Tibial nerve (tissue), 4 donors: Measurements from ENCODE around the gene SMIM28. TPM values are rescaled to one million over a fixed set of nuclear protein-coding genes. Genes with fewer than 3 reads are reported as not detected.

Experiments used
- DNase-seq, 2 donors: peaks; one replicate each; pipeline ENCODE4 v3.0.0-alpha.2; 2019; ENCODE audit warnings: low spot score in 2 of 2
- H3K27ac ChIP-seq, 4 donors: fragments of 200-600 bp; sonication (generic) in 3 of 4; one replicate each; pipeline ENCODE4 v1.5.1; 2017 to 2019; ENCODE audit warnings: mild to moderate bottlenecking in 1 of 4
- H3K27me3 ChIP-seq, 2 donors: fragments of 200-600 bp; sonication (generic) in 1 of 2; one replicate each; pipeline versions ENCODE4 v1.5.1 to v1.6.0; 2017 to 2019
- H3K36me3 ChIP-seq, 3 donors: fragments of 200-600 bp; sonication (generic); one replicate each; pipeline ENCODE4 v1.5.1; 2018 to 2019
- H3K4me1 ChIP-seq, 4 donors: fragments of 200-600 bp; sonication (generic) in 3 of 4; one replicate each; pipeline ENCODE4 v1.5.1; 2017 to 2019
- H3K4me3 ChIP-seq, 4 donors: fragments of 200-600 bp; sonication (generic) in 3 of 4; one replicate each; pipeline ENCODE4 v1.5.1; 2017 to 2019; ENCODE audit warnings: mild to moderate bottlenecking in 1 of 4, moderate library complexity in 1 of 4
- H3K9me3 ChIP-seq, 4 donors: fragments of 200-600 bp; sonication (generic) in 3 of 4; one replicate each; pipeline ENCODE4 v1.5.1; 2017 to 2019
- EP300 ChIP-seq, 2 donors: sonication (generic); formaldehyde crosslinking; IDR thresholded peaks; one replicate each; pipeline ENCODE4 v1.6.1; 2017; ENCODE audit warnings: antibody characterized with exemption in 2 of 2, mild to moderate bottlenecking in 1 of 2
- POLR2A ChIP-seq, 2 donors: fragments of 450-650 bp; IDR thresholded peaks; one replicate each; pipeline ENCODE4 v1.6.1; 2017; ENCODE audit warnings: antibody characterized with exemption in 2 of 2, mild to moderate bottlenecking in 2 of 2, moderate library complexity in 2 of 2
- WGBS, 2 donors: methylation state at CpG; one replicate each; pipeline ENCODE4 v1.1.5; 2018; 5-methylcytosine and 5-hydroxymethylcytosine counted together
- total RNA-seq, 4 donors: library from RNA; depleted of rRNA; stranded (reverse); fragments of >200 nt; gene quantifications; one replicate each; pipeline ENCODE4 v1.1.0, GENCODE V29; 2016
- TF ChIP-seq, protein P1 (sequence below), 5 experiments: fragments of 200-600 bp in 3 of 5; fragments of 450-650 bp in 2 of 5; sonication (generic) in 3 of 5; IDR thresholded peaks; one replicate each; pipeline ENCODE4 v1.5.1; 2016 to 2019; ENCODE audit warnings: antibody characterized with exemption in 5 of 5, mild to moderate bottlenecking in 3 of 5, moderate library complexity in 2 of 5

SMIM28 gene
- total RNA-seq, 4 donors from 2014 or later, result not detected

DNA sequence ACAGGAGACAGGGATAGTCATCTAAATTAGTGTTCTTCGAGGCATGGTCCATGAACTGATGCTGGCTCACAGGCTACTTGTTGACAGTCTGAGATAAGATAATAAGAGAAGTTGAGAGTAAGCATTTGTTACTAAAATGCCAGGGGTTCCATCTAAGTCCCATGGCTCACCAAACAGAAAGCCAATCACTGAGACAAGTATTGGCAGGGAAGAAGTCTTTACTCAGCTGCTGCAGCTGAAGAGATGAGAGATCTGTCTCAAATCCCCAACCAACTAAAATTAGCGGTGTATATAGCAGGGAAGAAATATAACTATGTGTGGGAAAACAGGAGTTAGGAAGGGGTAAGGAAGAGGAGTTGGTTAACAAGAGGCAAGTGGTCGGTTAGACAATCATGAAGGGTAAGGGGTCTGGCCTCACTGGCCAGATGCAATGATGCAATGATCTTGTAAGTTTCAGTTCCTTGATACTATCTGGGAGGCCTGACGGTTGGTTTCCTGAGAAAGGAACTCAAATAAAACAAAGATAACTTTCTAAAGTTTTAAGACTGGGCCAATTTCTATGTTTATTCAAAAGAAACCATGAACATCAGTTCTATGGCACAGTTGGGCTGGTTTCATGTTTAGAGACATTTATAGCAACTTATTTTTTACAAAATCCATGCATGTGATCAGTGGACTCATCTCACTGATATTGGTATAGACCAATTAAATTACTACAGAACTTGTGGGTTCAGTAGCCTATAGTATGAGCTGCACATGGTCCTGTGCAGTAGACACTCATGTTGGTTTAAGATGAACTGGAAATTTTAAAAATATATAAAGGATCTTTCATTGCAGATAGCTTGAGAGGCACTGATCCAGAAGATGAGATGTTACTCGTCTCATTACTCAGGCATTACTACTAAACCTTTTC, 16.4 kb downstream of the SMIM28 start:
- 62 to 76% methylated on average over 5 of the region's 5 CpGs for WGBS, 2 donors

DNA sequence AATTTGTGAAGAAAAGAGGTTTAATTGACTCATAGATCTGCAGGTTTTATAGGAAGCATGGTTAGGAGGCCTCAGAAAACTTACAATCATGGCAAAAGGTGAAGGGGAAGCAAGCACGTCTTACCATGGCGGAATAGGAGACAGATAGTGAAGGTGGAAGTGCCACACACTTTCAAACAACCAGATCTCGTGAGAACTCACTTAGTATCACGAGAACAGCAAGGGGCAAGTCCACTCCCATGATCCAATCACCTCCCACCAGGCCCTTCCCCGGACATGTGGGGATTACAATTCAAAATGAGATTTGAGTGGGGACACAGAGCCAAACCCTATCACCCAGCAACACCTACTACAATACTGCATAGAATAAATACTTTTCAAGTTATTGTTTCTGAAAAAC, 19.0 kb downstream of the SMIM28 start:
- H3K4me1 ChIP-seq, result no peaks in the 10 kb centered on the region
- no peaks in the 10 kb centered on the region for H3K27me3 ChIP-seq
- H3K27ac ChIP-seq, result no peak overlapping the region
- H3K36me3 ChIP-seq, result no peaks in the 10 kb centered on the region
- TF ChIP-seq, protein P1, sequence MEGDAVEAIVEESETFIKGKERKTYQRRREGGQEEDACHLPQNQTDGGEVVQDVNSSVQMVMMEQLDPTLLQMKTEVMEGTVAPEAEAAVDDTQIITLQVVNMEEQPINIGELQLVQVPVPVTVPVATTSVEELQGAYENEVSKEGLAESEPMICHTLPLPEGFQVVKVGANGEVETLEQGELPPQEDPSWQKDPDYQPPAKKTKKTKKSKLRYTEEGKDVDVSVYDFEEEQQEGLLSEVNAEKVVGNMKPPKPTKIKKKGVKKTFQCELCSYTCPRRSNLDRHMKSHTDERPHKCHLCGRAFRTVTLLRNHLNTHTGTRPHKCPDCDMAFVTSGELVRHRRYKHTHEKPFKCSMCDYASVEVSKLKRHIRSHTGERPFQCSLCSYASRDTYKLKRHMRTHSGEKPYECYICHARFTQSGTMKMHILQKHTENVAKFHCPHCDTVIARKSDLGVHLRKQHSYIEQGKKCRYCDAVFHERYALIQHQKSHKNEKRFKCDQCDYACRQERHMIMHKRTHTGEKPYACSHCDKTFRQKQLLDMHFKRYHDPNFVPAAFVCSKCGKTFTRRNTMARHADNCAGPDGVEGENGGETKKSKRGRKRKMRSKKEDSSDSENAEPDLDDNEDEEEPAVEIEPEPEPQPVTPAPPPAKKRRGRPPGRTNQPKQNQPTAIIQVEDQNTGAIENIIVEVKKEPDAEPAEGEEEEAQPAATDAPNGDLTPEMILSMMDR (IDR thresholded peaks at IDR 0.05), result no peak
- no peak for TF ChIP-seq POLR2A (IDR thresholded peaks at IDR 0.05)
- TF ChIP-seq EP300 (IDR thresholded peaks at IDR 0.05), result no peak
- DNase-seq, result no peak
- WGBS, 2 donors, result 85 to 90% methylated on average over 5 of the region's 5 CpGs
- H3K9me3 ChIP-seq, result no peaks in the 10 kb centered on the region
- H3K4me3 ChIP-seq, result no peak overlapping the region

More for the DNA sequence above, 16.4 kb downstream of the SMIM28 start:
- no peak for DNase-seq
- H3K36me3 ChIP-seq, result no peaks in the 10 kb centered on the region
- no peak for TF ChIP-seq EP300 (IDR thresholded peaks at IDR 0.05)
- no peak for TF ChIP-seq POLR2A (IDR thresholded peaks at IDR 0.05)
- TF ChIP-seq, protein P1 (IDR thresholded peaks at IDR 0.05), result no peak
- no peak overlapping the region for H3K27ac ChIP-seq
- H3K9me3 ChIP-seq, result no peaks in the 10 kb centered on the region
- no peaks in the 10 kb centered on the region for H3K4me1 ChIP-seq
- H3K4me3 ChIP-seq, result no peak overlapping the region
- H3K27me3 ChIP-seq, result no peaks in the 10 kb centered on the region

DNA sequence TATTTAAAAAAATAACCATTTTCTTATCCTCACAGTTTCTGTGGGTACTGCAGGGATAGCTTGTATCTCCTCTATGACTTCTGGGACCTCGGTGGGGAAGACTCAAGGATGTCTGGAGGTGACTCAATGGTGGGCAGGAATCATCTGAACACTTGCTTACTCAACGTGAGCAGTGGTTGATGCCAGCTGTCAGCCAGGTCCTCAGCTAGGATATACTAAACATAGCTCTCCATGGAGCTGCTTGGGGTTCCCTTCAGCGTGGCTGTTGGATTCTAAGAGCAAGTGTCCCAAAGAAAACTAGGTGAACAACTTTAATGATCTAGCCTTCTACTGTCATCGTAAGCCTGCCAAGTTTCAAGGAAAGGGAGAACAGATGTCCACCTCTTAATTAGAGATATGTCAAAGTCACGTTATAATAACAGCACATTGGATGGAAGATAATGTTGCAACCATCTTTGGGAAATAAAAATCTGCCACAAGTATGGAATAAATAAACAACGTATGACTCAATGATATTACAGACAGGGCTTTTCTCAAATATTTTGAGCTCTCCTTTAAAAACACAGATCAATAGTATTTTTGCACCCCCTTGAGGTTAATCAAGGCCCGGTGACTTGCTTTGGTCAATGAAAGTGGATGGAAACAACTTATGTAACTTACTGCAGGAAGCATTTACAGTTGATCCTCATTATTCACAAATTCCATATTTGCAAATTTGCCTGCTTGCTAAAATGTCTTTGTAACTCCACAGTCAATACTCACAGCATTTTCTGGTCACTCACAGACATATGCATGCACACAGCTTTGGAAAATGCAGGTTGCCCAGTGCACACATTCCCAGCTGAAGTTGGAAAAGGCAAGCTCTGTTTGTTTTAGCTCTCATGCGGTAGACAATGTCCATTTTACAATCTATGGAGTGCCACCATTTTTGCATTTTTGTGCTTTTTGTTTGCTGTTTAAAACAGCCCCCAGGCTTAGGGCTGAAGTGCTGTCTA, 19.7 kb downstream of the SMIM28 start:
- 82 to 84% methylated on average over 8 of the region's 8 CpGs for WGBS, 2 donors
- Histone ChIP-seq H3K27ac (no peak overlapping the region), H3K27me3 (no peaks in the 10 kb centered on the region), H3K4me1 (no peaks in the 10 kb centered on the region), H3K9me3 (no peaks in the 10 kb centered on the region), H3K4me3 (no peak overlapping the region), H3K36me3 (no peaks in the 10 kb centered on the region)
- no peak for DNase-seq
- no peak for TF ChIP-seq POLR2A (IDR thresholded peaks at IDR 0.05)
- no peak for TF ChIP-seq EP300 (IDR thresholded peaks at IDR 0.05)
- TF ChIP-seq, protein P1 (IDR thresholded peaks at IDR 0.05), result no peak

DNA sequence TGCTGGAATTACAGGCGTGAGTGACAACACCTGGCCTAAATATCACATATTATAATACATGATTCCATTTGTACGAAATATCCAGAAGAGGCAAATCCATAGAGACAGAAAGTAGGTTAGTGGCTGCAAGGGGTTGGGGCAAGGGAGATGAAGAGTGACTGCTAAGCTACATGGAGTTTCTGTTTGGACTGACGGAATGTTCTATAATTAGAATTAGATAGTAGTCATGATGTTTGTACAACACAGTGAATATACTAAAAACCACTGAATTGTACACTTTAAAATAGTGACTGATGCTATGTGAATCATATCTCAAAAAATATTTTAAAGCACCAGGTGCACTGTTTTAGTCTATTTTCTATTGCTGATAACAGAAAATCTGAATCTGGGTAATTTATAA, 22.6 kb downstream of the SMIM28 start:
- Histone ChIP-seq H3K27me3 (no peaks in the 10 kb centered on the region), H3K27ac (no peak overlapping the region), H3K4me1 (peaks cover 0 to 9% (median 1%) of the 10 kb centered on the region in 4 donors), H3K4me3 (no peak overlapping the region), H3K36me3 (no peaks in the 10 kb centered on the region), H3K9me3 (no peaks in the 10 kb centered on the region)
- WGBS, 2 donors, result 85 to 93% methylated on average over 3 of the region's 3 CpGs
- TF ChIP-seq EP300 (IDR thresholded peaks at IDR 0.05), result no peak
- no peak for TF ChIP-seq POLR2A (IDR thresholded peaks at IDR 0.05)
- TF ChIP-seq, protein P1 (IDR thresholded peaks at IDR 0.05), result no peak
- no peak for DNase-seq
